Ishikawa (cell line): Measurements from ENCODE around the gene ALG10.

Experiments used
- CEBPB ChIP-seq: IDR thresholded peaks from 2 replicates; pipeline ENCODE4 v1.6.1; 2012
- CREB1 ChIP-seq: IDR thresholded peaks from 2 replicates; pipeline ENCODE4 v1.6.1; 2012; ENCODE audit warnings: low read depth
- EGR1 ChIP-seq: IDR thresholded peaks from 2 replicates; pipeline ENCODE4 v1.6.1; 2012
- EP300 ChIP-seq: IDR thresholded peaks from 2 replicates; pipeline ENCODE4 v1.6.1; 2012; ENCODE audit warnings: borderline replicate concordance
- FOXM1 ChIP-seq: IDR thresholded peaks from 2 replicates; pipeline ENCODE4 v1.6.1; 2012; ENCODE audit warnings: low read depth, borderline replicate concordance
- NFIC ChIP-seq: IDR thresholded peaks from 2 replicates; pipeline ENCODE4 v1.6.1; 2012
- RAD21 ChIP-seq: IDR thresholded peaks from 2 replicates; pipeline ENCODE4 v1.6.1; 2012; ENCODE audit warnings: low read depth
- REST ChIP-seq: IDR thresholded peaks from 2 replicates; pipeline ENCODE4 v1.6.1; 2012; ENCODE audit warnings: low read depth, mild to moderate bottlenecking
- TAF1 ChIP-seq: IDR thresholded peaks from 2 replicates; pipeline ENCODE4 v1.6.1; 2012; ENCODE audit warnings: low read depth, mild to moderate bottlenecking
- TCF12 ChIP-seq: IDR thresholded peaks from 2 replicates; pipeline ENCODE4 v1.6.1; 2012; ENCODE audit warnings: low read depth
- TEAD4 ChIP-seq: IDR thresholded peaks from 2 replicates; pipeline ENCODE4 v1.6.1; 2012
- USF1 ChIP-seq: IDR thresholded peaks from 2 replicates; pipeline ENCODE4 v1.6.1; 2012
- YY1 ChIP-seq: IDR thresholded peaks from 2 replicates; pipeline ENCODE4 v1.6.1; 2012; ENCODE audit warnings: low read depth
- ZBTB7A ChIP-seq: IDR thresholded peaks from 2 replicates; pipeline ENCODE4 v1.6.1; 2012; ENCODE audit warnings: low read depth
- TF ChIP-seq, protein P1 (sequence below): IDR thresholded peaks from 2 replicates; pipeline ENCODE4 v1.6.1; 2012

Gene ALG10, protein sequence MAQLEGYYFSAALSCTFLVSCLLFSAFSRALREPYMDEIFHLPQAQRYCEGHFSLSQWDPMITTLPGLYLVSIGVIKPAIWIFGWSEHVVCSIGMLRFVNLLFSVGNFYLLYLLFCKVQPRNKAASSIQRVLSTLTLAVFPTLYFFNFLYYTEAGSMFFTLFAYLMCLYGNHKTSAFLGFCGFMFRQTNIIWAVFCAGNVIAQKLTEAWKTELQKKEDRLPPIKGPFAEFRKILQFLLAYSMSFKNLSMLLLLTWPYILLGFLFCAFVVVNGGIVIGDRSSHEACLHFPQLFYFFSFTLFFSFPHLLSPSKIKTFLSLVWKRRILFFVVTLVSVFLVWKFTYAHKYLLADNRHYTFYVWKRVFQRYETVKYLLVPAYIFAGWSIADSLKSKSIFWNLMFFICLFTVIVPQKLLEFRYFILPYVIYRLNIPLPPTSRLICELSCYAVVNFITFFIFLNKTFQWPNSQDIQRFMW

DNA sequence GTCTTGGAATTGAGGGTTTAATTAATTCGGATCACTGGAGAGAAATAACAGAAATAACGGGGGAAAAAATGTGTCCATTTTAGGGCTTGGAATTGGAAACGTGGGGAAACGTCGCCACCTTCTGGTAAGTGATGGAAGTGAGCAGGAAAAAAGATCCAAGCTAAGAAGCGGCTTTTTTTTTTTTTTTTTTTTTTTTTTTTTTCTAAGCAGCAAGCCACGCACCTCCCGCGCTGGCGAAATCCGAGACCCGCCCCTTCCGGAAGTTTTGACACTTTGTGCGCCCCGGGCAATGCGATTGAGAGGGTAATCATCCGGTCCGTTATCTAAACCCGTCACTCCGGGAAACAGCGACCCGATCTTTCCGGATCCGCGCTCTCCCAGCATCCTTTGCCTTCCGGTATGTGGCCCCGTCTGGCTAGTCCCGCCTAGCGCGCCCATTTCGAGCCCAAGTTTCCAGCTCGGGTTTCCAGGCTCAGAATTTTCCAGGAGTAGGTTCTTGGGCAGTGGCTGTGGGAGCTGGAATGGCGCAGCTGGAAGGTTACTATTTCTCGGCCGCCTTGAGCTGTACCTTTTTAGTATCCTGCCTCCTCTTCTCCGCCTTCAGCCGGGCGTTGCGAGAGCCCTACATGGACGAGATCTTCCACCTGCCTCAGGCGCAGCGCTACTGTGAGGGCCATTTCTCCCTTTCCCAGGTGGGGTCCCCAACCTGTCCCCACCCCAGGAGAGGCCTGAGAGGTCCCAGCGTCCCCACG, at the start of gene ALG10:
ALG10 (plus strand) TSS at position 418 of the 752 bp plus-strand sequence; CDS start at position 522, 104 bp downstream.
- TF ChIP-seq USF1 (peak; percentile 73), TEAD4 (peak; percentile 87), FOXM1 (peak; percentile 73), TAF1 (peak; percentile 92), CEBPB (peak; percentile 76), YY1 (peak; percentile 77; the same call in 1 of the 2 replicates), NFIC (peak; percentile 53; the same call in 1 of the 2 replicates), ZBTB7A (0 out of 2 replicates have a peak, but pooled peaks have one; percentile 19), EP300 (0 out of 2 replicates have a peak, but pooled peaks have one; percentile 45), TCF12 (peak; percentile 79), RAD21 (peak; percentile 87), EGR1 (no peak; the same call in 1 of the 2 replicates), REST (no peak), CREB1 (peak; percentile 79)
- TF ChIP-seq, protein P1, sequence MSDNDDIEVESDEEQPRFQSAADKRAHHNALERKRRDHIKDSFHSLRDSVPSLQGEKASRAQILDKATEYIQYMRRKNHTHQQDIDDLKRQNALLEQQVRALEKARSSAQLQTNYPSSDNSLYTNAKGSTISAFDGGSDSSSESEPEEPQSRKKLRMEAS: peak; percentile 90

- no peak for TF ChIP-seq CEBPB
- TF ChIP-seq TCF12: no peak
- no peak for TF ChIP-seq TEAD4
- TF ChIP-seq, protein P1: no peak
- TF ChIP-seq CREB1: no peak
- TF ChIP-seq ZBTB7A: no peak
- no peak for TF ChIP-seq REST
- no peak for TF ChIP-seq RAD21
- no peak for TF ChIP-seq YY1
- no peak for TF ChIP-seq USF1
- no peak for TF ChIP-seq NFIC
- TF ChIP-seq FOXM1: no peak
- no peak for TF ChIP-seq EGR1
- no peak for TF ChIP-seq EP300
- no peak for TF ChIP-seq TAF1
These were observed 44.4 kb upstream of the ALG10 start for GRCh38 chr12:33977887-33978286.

GRCh38 chr12:33988197-33988805, 34.0 kb upstream of the ALG10 start:
- TF ChIP-seq EGR1: no peak
- TF ChIP-seq TEAD4: no peak
- TF ChIP-seq REST: no peak

DNA sequence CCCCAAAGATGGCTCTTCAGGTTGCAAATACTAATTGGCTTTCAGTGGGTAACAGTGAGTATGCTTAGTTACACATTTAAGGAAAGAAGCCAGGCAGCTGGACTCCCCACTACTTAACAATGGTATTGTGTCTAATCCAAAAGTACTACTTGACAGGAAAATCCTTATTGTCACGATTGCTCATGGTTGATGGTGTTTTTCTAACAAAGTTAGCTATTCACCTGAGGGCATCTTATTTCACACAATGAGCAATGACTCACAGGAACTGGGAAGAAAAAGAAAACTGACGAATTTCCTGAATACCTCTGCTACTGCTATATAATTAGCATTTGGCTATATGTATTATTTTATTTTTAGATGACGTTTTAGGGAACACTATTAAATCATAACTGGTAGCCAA, 33.4 kb upstream of the ALG10 start:
- TF ChIP-seq TCF12: no peak
- no peak for TF ChIP-seq FOXM1
- TF ChIP-seq, protein P1: no peak
